DOHH2 (cell line): Measurements from ENCODE around the gene UBD.

Source experiments
- EZH2phosphoT487 ChIP-seq: fragments of 200-600 bp; sonication (generic); IDR thresholded peaks from 2 replicates; pipeline ENCODE4 v1.6.1; 2017; ENCODE audit warnings: borderline replicate concordance, mild to moderate bottlenecking, antibody characterized with exemption, low read length, moderate library complexity, mixed read lengths
- TF ChIP-seq, protein P1 (sequence below): fragments of 200-600 bp; sonication (generic); IDR thresholded peaks from one replicate; pipeline ENCODE4 v1.5.1; 2014; ENCODE audit warnings: antibody characterized with exemption, mild to moderate bottlenecking, low read depth, low read length; ENCODE audit not compliant: poor library complexity, severe bottlenecking

DNA sequence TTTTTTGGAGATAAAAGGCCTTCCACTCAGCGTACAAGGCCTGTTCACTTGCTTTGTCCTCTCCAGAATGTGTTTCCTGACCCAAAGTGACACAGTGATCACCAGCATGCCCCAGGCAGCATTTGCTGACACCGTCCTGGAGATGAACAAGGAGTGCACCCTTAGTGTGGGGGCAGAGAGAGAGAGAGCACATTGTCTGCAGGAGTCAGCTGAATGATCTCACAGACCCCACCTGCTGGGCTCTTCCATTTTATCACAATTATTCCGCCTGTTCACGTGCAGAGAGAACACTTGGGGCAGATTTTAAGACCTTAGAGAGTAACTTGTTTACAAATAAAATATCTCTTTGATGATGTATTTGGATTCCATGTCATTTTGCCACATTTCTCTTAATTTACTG lies 49.3 kb downstream of the UBD start:
- TF ChIP-seq, protein P1, sequence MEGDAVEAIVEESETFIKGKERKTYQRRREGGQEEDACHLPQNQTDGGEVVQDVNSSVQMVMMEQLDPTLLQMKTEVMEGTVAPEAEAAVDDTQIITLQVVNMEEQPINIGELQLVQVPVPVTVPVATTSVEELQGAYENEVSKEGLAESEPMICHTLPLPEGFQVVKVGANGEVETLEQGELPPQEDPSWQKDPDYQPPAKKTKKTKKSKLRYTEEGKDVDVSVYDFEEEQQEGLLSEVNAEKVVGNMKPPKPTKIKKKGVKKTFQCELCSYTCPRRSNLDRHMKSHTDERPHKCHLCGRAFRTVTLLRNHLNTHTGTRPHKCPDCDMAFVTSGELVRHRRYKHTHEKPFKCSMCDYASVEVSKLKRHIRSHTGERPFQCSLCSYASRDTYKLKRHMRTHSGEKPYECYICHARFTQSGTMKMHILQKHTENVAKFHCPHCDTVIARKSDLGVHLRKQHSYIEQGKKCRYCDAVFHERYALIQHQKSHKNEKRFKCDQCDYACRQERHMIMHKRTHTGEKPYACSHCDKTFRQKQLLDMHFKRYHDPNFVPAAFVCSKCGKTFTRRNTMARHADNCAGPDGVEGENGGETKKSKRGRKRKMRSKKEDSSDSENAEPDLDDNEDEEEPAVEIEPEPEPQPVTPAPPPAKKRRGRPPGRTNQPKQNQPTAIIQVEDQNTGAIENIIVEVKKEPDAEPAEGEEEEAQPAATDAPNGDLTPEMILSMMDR: no peak
- no peak for TF ChIP-seq EZH2phosphoT487
